ENCODE results near the gene BNIP3. TPM values are rescaled to one million over a fixed set of nuclear protein-coding genes. Genes with fewer than 3 reads are reported as not detected.

Gene BNIP3
- polyA plus RNA-seq, 3 donors: 3.2 to 7.2 (median 4.6) TPM

DNA sequence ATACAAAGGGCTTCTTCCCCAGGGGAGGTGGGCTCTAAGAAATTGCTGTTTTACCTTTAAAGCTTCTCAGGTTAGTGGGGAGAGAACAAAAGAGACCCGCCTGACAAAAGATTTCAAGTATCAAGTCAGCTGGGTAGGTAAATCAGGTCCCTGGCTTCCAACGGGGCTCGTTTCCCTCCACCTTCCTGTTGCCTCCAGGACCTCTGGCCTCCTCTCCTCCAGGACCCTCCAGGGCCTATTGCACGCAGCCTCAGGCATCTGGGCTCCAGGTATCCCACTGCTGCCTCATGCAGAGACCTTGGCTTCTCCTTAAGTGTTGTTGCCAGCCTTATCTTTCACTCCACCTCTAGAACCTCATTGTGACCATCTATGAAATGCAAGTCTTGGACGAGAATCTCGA, 2.9 kb downstream of the BNIP3 start:
- intact Hi-C loops (cut with micrococcal nuclease): no loop called here
- Mint-ChIP-seq H3K27ac (no peak overlapping the region), H3K4me1 (peaks cover 13% of the 10 kb centered on the region), H3K36me3 (peaks cover 0 to 9% of the 10 kb centered on the region in 2 donors), H3K9me3 (peaks cover 0 to 23% (median 10%) of the 10 kb centered on the region in 7 donors), H3K4me3 (peak overlapping the region in 1 of 2 donors; percentile 42), H3K27me3 (ENCODE audit: low read depth in 3 of 3) (peaks cover 45 to 57% (median 46%) of the 10 kb centered on the region in 3 donors)
- H3K27ac ChIP-seq (ENCODE audit: low read depth in 1 of 2, low read length in 2 of 2): no peak overlapping the region
- H3K4me3 ChIP-seq (replicated peaks in 1 of 3; ENCODE audit: low read depth in 2 of 3, low read length in 3 of 3): no peak overlapping the region
- WGBS (ENCODE audit: insufficient coverage): 82% methylated on average over 4 of the region's 6 CpGs
- H2AFZ ChIP-seq (ENCODE audit: insufficient read depth, low read depth, low read length, poor library complexity, severe bottlenecking): no peak overlapping the region
- peaks cover 28 to 50% of the 10 kb centered on the region in 2 donors for H3K27me3 ChIP-seq (ENCODE audit: control insufficient read depth in 2 of 2, insufficient read depth in 2 of 2, low read length in 2 of 2)
- H3K36me3 ChIP-seq (replicated peaks in 1 of 2; ENCODE audit: control insufficient read depth in 1 of 2, insufficient read depth in 2 of 2, low read length in 2 of 2): no peaks in the 10 kb centered on the region
- TF ChIP-seq, protein P1, sequence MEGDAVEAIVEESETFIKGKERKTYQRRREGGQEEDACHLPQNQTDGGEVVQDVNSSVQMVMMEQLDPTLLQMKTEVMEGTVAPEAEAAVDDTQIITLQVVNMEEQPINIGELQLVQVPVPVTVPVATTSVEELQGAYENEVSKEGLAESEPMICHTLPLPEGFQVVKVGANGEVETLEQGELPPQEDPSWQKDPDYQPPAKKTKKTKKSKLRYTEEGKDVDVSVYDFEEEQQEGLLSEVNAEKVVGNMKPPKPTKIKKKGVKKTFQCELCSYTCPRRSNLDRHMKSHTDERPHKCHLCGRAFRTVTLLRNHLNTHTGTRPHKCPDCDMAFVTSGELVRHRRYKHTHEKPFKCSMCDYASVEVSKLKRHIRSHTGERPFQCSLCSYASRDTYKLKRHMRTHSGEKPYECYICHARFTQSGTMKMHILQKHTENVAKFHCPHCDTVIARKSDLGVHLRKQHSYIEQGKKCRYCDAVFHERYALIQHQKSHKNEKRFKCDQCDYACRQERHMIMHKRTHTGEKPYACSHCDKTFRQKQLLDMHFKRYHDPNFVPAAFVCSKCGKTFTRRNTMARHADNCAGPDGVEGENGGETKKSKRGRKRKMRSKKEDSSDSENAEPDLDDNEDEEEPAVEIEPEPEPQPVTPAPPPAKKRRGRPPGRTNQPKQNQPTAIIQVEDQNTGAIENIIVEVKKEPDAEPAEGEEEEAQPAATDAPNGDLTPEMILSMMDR (IDR thresholded peaks at IDR 0.05): no peak
- no peaks in the 10 kb centered on the region for H3K79me2 ChIP-seq (ENCODE audit: insufficient read depth, low read length)
- H3K9me3 ChIP-seq (replicated peaks in 1 of 2; ENCODE audit: control insufficient read depth in 1 of 2, insufficient read depth in 1 of 2, low read length in 2 of 2): peaks cover 0 to 11% of the 10 kb centered on the region in 2 donors
- no peak overlapping the region for H3K4me2 ChIP-seq (replicated peaks; ENCODE audit: extremely low read depth, low read length, poor library complexity, severe bottlenecking)
- H3K9ac ChIP-seq (ENCODE audit: insufficient read depth, low read length, poor library complexity, severe bottlenecking): no peak overlapping the region
- no peaks in the 10 kb centered on the region for H4K20me1 ChIP-seq (ENCODE audit: insufficient read depth, low read length)
- DNase-seq: no peak
- peaks cover 10 to 19% of the 10 kb centered on the region in 2 donors for H3K4me1 ChIP-seq (ENCODE audit: control insufficient read depth in 1 of 2, insufficient read depth in 2 of 2, low read length in 2 of 2)

DNA sequence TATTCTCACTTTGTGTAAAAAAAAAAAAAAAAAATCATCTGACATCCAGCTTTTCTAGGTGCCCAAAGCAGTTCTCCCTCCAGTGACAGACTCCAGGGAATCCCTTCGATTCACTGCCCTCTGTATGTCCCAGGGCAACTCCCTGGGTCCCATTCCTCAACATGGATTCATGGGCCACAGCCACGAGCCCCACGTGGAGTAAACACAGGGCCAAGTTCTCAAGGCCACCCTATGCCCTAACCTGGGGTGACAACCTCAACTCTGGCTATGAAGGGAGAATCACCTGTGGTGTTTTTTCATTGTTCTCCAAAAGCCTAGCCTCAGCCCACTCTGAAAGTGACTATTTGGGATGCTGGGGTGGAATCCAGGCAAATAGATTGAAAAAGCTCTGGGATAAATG, 3.4 kb downstream of the BNIP3 start:
- no peak overlapping the region for H3K9ac ChIP-seq (ENCODE audit: insufficient read depth, low read length, poor library complexity, severe bottlenecking)
- peaks cover 0 to 9% of the 10 kb centered on the region in 2 donors for H3K36me3 Mint-ChIP-seq
- no peak overlapping the region for H2AFZ ChIP-seq (ENCODE audit: insufficient read depth, low read depth, low read length, poor library complexity, severe bottlenecking)
- no peak overlapping the region for H3K4me2 ChIP-seq (replicated peaks; ENCODE audit: extremely low read depth, low read length, poor library complexity, severe bottlenecking)
- no peaks in the 10 kb centered on the region for H4K20me1 ChIP-seq (ENCODE audit: insufficient read depth, low read length)
- peaks cover 10 to 19% of the 10 kb centered on the region in 2 donors for H3K4me1 ChIP-seq (ENCODE audit: control insufficient read depth in 1 of 2, insufficient read depth in 2 of 2, low read length in 2 of 2)
- H3K4me3 ChIP-seq (replicated peaks in 1 of 3; ENCODE audit: low read depth in 2 of 3, low read length in 3 of 3): no peak overlapping the region
- intact Hi-C loops (cut with micrococcal nuclease): no loop called here
- peaks cover 0 to 23% (median 10%) of the 10 kb centered on the region in 7 donors for H3K9me3 Mint-ChIP-seq
- DNase-seq: no peak
- peak overlapping the region in 1 of 7 donors; percentile 66 for H3K27ac Mint-ChIP-seq
- peaks cover 13% of the 10 kb centered on the region for H3K4me1 Mint-ChIP-seq
- peaks cover 42 to 52% (median 44%) of the 10 kb centered on the region in 3 donors for H3K27me3 Mint-ChIP-seq (ENCODE audit: low read depth in 3 of 3)
- no peaks in the 10 kb centered on the region for H3K36me3 ChIP-seq (replicated peaks in 1 of 2; ENCODE audit: control insufficient read depth in 1 of 2, insufficient read depth in 2 of 2, low read length in 2 of 2)
- no peak overlapping the region for H3K27ac ChIP-seq (ENCODE audit: low read depth in 1 of 2, low read length in 2 of 2)
- TF ChIP-seq, protein P1 (IDR thresholded peaks at IDR 0.05): no peak
- H3K9me3 ChIP-seq (replicated peaks in 1 of 2; ENCODE audit: control insufficient read depth in 1 of 2, insufficient read depth in 1 of 2, low read length in 2 of 2): peaks cover 0 to 11% of the 10 kb centered on the region in 2 donors
- H3K4me3 Mint-ChIP-seq: no peak overlapping the region
- H3K79me2 ChIP-seq (ENCODE audit: insufficient read depth, low read length): no peaks in the 10 kb centered on the region
- H3K27me3 ChIP-seq (ENCODE audit: control insufficient read depth in 2 of 2, insufficient read depth in 2 of 2, low read length in 2 of 2): peaks cover 23 to 45% of the 10 kb centered on the region in 2 donors
- 88% methylated on average over 1 of the region's 3 CpGs for WGBS (ENCODE audit: insufficient coverage)

All from CD14-positive monocyte (primary cell).